Stimulated activated CD8-positive, alpha-beta memory T cell treated with anti-CD3 and anti-CD28 coated beads, Interleukin-7, amount 100 ng/mL, for 1 hour (primary cell): ENCODE data around the gene ICA1L.

Experiments used
- DNase-seq, 2 donors: peaks; one replicate each; pipeline ENCODE4 v3.0.0-alpha.2; 2020; ENCODE audit warnings: low read depth in 2 of 2

Gene ICA1L

DNA sequence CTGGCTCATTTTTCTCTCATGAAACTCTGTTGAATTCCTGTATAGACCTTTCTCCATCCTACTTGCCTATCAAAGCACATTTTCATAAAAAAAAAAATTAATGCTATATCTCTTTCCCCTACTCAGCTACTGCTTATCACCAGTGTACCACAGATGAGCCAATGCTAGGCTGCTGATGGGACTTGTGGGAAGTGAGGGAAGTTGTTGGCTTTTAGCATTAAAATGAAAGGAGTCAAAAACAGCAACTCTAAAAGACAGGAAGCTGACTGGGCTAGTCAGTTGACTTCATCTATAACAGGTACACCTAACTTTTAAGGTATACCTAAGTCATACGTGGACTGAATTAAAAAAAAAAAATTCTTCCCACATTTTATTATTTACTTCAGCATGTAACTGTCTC, 134.7 kb downstream of the ICA1L start:
- no peak for DNase-seq

DNA sequence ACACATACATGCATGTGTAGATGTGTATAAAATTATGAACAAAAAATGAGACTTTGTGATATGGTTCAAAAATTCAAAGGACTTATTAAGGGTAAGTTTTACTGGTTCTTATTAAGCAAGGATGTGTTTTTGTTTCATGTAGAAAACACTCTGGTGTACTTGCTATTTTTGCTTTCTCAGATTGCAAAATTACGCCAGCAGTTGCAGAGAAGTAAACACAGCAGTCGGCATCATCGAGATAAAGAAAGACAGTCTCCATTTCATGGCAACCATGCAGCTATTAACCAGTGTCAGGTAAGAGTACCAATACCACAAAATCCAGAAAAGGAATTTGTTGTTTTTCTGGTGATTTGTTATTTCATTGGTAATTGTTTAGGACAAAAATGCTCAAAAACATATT, 145.5 kb downstream of the ICA1L start:
- no peak for DNase-seq

GRCh38 chr2:202723746-202724145, 147.8 kb downstream of the ICA1L start:
- DNase-seq: no peak
